ENCODE measurements around the gene RIPPLY1. TPM values are rescaled to one million over a fixed set of nuclear protein-coding genes. Genes with fewer than 3 reads are reported as not detected.
A peak's percentile ranks its signal among the peaks of the same experiment; 100 is the strongest.

RIPPLY1 gene
- total RNA-seq, 1 donor from 2014 or later, result not detected

DNA sequence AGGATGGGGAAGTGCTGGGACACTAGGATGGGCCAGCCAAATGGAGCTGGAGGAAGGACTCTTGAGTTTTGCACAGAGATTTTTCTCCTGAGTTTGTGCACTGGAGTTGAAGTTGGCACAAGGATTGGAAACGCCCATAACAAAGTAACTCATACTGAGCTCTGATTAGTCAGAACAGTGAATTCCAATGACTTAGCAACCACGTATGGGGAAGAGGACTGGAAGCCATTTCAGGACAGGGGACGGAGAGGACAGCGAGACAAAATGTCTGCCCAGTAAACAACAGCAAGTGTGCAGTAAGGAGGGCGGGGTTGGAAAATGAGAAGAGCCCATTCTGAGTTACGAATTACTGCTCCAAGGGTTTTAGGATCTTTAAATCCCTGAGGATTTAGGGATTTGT is 5.9 kb downstream of the RIPPLY1 start:
- H3K36me3 Mint-ChIP-seq, result no peaks in the 10 kb centered on the region
- peaks cover 20% of the 10 kb centered on the region for H3K9me3 Mint-ChIP-seq
- H3K4me3 Mint-ChIP-seq, result no peak overlapping the region
- H3K27ac Mint-ChIP-seq, result no peak overlapping the region
- TF ChIP-seq CTCF (IDR thresholded peaks at IDR 0.05; ENCODE audit: unreplicated experiment), result no peak
- H3K27me3 Mint-ChIP-seq (ENCODE audit: low read depth), result peaks cover 6% of the 10 kb centered on the region
- peaks cover 4% of the 10 kb centered on the region for H3K4me1 Mint-ChIP-seq
- no peak for DNase-seq (ENCODE audit: low spot score in 2 of 2, unreplicated experiment in 2 of 2)

DNA sequence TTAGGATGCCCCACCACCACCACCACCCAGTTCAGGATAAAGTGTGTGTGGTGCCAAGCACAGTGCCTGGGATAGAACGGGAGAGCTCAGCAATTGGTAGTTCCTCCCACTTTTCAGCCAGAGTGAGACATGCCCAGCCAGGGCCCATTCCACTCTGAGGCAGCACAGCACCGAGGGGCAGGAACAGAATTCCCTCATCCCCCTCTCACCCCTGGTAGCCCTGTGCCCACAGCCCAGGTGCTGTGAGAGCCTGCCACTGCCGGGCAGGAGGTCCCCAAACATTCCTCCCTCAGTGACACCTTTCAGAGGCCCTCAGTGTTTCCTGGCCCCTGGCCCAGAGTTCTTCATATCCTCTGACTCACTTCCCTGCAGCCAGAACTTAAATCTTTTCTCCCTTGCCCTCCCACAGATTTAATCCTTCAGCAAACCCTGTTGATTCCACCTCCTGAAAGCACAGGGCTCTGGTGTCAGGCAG is 8.1 kb downstream of the RIPPLY1 start:
- peaks cover 7% of the 10 kb centered on the region for H3K4me1 Mint-ChIP-seq
- peaks cover 25% of the 10 kb centered on the region for H3K9me3 Mint-ChIP-seq
- no peak for DNase-seq (ENCODE audit: low spot score in 2 of 2, unreplicated experiment in 2 of 2)
- TF ChIP-seq CTCF (IDR thresholded peaks at IDR 0.05; ENCODE audit: unreplicated experiment), result no peak
- H3K4me3 Mint-ChIP-seq, result no peak overlapping the region
- no peak overlapping the region for H3K27ac Mint-ChIP-seq
- H3K36me3 Mint-ChIP-seq, result no peaks in the 10 kb centered on the region
- H3K27me3 Mint-ChIP-seq (ENCODE audit: low read depth), result peaks cover 7% of the 10 kb centered on the region

DNA sequence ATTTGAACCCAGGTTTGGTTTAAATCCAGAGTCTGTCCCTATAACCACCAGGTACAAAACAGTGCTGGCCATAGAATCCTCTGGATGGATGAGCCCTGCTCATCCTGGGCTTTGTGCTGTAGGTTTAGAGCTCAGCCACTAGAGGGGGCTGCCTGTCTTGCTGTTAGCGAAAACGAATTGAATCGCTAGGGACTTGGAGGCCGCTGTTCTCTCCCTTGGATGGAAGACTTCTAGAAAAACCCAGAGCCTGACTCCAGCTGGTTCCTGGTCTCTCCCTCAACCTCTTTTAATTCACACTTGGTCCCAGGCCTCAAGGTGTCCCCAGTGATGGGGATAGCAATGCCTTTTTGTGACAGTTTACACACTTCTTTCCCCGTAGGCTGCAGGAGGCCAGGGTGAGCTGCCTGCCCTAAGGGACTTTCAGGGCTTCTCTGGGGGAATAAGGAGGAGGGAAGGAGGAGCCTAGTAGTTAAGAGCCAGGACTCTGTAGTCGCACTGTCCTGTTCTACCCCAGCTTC is 8.7 kb downstream of the RIPPLY1 start:
- peaks cover 25% of the 10 kb centered on the region for H3K9me3 Mint-ChIP-seq
- TF ChIP-seq CTCF (IDR thresholded peaks at IDR 0.05; ENCODE audit: unreplicated experiment), result peak; percentile 61
- no peak overlapping the region for H3K4me3 Mint-ChIP-seq
- H3K36me3 Mint-ChIP-seq, result no peaks in the 10 kb centered on the region
- H3K27me3 Mint-ChIP-seq (ENCODE audit: low read depth), result peaks cover 6% of the 10 kb centered on the region
- DNase-seq (ENCODE audit: low spot score in 2 of 2, unreplicated experiment in 2 of 2), result peak in 1 of 2 experiments; percentile 63
- peaks cover 7% of the 10 kb centered on the region for H3K4me1 Mint-ChIP-seq
- no peak overlapping the region for H3K27ac Mint-ChIP-seq

DNA sequence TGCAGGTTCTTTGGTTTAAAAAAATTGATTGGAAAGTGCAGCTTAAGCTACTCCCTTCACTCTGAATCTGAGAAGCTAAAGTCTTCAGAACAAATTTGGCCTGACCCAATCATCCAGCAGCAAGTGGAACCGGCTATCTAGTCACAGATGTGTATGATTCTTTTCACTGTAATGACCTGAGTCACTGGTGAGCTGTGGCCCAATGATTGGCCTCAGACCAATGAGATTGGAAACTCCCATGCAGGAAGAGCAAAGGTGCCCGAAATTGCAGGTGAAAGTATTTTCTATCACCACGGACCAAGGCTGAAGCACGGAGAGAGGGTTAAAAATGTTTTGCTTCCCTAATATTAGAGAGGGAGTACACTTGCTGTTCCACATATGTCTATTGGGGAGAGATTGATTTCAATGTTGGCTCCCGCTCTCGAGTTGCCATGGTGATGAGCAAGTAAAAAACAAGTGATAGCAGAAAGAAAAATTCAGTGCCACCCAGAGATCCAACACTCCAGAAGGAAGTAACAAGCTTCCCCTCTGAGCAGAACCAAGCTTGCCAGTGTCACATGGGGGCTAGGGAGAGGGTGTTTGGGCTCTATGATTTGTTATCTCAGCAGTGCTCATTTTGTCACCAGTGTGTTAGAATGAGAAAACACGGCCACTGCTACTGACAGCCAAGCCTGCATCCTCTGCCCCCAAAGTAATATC is 11.2 kb downstream of the RIPPLY1 start:
- Mint-ChIP-seq H3K36me3 (no peaks in the 10 kb centered on the region), H3K4me1 (peaks cover 7% of the 10 kb centered on the region), H3K9me3 (peaks cover 18% of the 10 kb centered on the region), H3K4me3 (no peak overlapping the region), H3K27ac (no peak overlapping the region), H3K27me3 (ENCODE audit: low read depth) (peaks cover 9% of the 10 kb centered on the region)
- no peak for TF ChIP-seq CTCF (IDR thresholded peaks at IDR 0.05; ENCODE audit: unreplicated experiment)
- DNase-seq (ENCODE audit: low spot score in 2 of 2, unreplicated experiment in 2 of 2), result no peak

DNA sequence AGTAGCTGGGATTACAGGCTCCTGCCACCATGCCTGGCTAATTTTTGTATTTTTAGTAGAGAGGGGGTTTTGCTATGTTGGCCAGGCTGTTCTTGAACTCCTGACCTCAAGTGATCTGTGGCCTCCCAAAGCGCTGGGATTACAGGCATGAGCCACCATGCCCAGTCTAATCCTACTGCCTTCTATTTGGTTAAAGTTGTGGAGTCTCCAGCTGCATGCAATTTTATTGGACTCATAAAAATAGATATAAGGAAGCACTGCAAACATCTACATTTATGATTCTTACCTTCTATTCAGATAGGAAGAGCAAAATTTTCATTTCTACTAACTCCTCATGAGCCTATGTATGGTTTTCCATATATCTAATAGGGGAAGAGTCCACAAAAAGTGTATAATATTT is 13.7 kb downstream of the RIPPLY1 start:
- H3K4me1 Mint-ChIP-seq, result peaks cover 3% of the 10 kb centered on the region
- peaks cover 9% of the 10 kb centered on the region for H3K27me3 Mint-ChIP-seq (ENCODE audit: low read depth)
- H3K9me3 Mint-ChIP-seq, result peaks cover 18% of the 10 kb centered on the region
- DNase-seq (ENCODE audit: low spot score in 2 of 2, unreplicated experiment in 2 of 2), result no peak
- H3K36me3 Mint-ChIP-seq, result no peaks in the 10 kb centered on the region
- no peak overlapping the region for H3K4me3 Mint-ChIP-seq
- H3K27ac Mint-ChIP-seq, result no peak overlapping the region
- TF ChIP-seq CTCF (IDR thresholded peaks at IDR 0.05; ENCODE audit: unreplicated experiment), result no peak
